SJCRH30 (cell line): ENCODE measurements around the gene CFL2. TPM values are rescaled to one million over a fixed set of nuclear protein-coding genes. Genes with fewer than 3 reads are reported as not detected.
"Not testable (repeated sequence)": the region's sequence is repeated elsewhere in the genome, so short reads cannot be mapped to it uniquely, and the experiment has no call there.

Experiments
- DNase-seq, 2 experiments: peaks; one replicate each; pipeline ENCODE4 v3.0.0-alpha.2; 2015 to 2020
- H3K27ac ChIP-seq: fragments of 250-450 bp; sonication (Bioruptor Pico); 2 replicates; pipeline ENCODE4 v1.5.1; 2020; ENCODE audit warnings: mild to moderate bottlenecking, moderate library complexity
- H3K27me3 ChIP-seq: fragments of 250-450 bp; sonication (Bioruptor Pico); 2 replicates; pipeline ENCODE4 v1.5.1; 2020; ENCODE audit warnings: mild to moderate bottlenecking, moderate library complexity
- H3K36me3 ChIP-seq: fragments of 250-450 bp; sonication (Bioruptor Pico); 2 replicates; pipeline ENCODE4 v1.5.1; 2020; ENCODE audit warnings: mild to moderate bottlenecking, moderate library complexity
- H3K4me1 ChIP-seq: fragments of 250-450 bp; sonication (Bioruptor Pico); 2 replicates; pipeline ENCODE4 v1.5.1; 2020; ENCODE audit warnings: mild to moderate bottlenecking, moderate library complexity
- H3K4me3 ChIP-seq: fragments of 250-450 bp; sonication (Bioruptor Pico); 2 replicates; pipeline ENCODE4 v1.5.1; 2020; ENCODE audit warnings: mild to moderate bottlenecking, moderate library complexity
- H3K9me3 ChIP-seq: fragments of 250-450 bp; sonication (Bioruptor Pico); replicated peaks from 2 replicates; pipeline ENCODE4 v1.5.1; 2020; ENCODE audit warnings: mild to moderate bottlenecking, moderate library complexity
- total RNA-seq: library from RNA; depleted of rRNA; stranded (reverse); fragments of >200 nt; shearing (Covaris generic); gene quantifications from 2 replicates; pipeline ENCODE4 v1.2.3, GENCODE V29; 2014; rRNA removed

CFL2 gene
- 197 and 233 TPM in 2 replicates for total RNA-seq

DNA sequence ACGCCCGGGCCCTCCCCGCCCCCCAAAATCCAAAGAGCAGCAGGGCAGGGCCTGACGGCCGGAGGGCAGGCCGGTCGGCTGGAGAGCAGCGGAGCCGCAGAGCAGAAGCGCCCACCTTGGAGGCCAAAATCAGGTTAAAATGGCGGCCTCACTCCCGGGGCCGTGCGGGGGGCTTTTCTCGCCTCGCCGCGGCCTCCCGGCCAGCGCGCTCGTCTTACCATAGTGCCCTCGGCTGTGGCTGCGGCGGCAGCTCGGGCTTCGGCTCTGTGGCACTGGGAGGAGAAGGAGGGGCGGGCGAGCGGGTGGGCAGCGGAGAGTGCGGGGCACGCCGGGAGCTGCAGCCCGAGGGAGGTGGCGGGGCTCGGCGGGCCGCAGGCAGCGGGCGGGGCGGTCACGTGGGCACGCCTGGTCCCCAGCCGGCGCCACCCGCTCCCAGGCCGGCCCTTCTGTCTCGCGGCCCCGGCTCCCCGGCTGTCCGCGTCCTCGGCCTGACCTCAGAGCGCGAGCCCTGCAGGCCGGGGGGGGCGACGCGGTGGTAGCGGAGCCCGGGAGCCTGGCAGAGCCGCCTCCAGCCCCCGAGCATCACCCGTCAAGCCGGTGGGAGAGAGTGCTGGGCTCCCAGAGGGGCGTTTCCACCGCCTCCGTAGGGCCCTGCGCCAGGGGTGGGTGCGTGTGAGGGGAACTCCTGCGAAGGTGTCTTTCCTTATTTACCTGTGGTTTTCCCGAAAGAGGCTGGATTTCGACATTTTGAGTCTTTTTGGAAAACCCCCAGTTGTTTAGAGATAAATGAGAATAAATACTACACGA, at the start of gene CFL2:
Gene CFL2, minus strand, starts transcription at position 274 of the 807 bp plus-strand sequence. Its CDS starts 53 bp downstream, at position 221.
- H3K27me3 ChIP-seq: no peaks in the 10 kb centered on the region
- peaks cover 33% of the 10 kb centered on the region for H3K4me1 ChIP-seq
- peaks cover 21% of the 10 kb centered on the region for H3K36me3 ChIP-seq
- peak within 1 kb of the TSS; percentile 84 for H3K27ac ChIP-seq
- H3K4me3 ChIP-seq: peak within 1 kb of the TSS; percentile 88
- peak; percentile 91 to 93 for DNase-seq
- H3K9me3 ChIP-seq: no peaks in the 10 kb centered on the region

DNA sequence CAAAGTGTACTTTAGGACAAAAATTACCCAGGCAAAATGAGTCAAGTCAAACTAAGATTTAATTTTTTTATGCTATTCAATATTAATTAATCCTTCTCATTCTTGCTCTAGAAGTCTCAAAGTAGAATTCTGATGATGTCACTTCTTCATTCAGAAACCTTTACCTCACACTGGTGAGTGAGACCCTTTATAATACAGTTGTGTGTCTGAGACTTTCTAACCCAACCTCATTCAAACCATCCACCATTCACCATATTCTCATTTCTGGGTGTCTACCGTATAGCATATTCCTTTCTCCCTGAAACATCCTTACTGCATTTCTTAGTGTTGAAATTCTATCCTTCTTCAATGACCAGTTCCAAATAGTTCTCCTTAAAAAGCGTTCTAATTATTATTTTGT, 40.8 kb upstream of the CFL2 start:
- Histone ChIP-seq H3K9me3 (no peaks in the 10 kb centered on the region), H3K27me3 (no peaks in the 10 kb centered on the region), H3K4me1 (no peaks in the 10 kb centered on the region), H3K4me3 (no peak overlapping the region), H3K36me3 (peaks cover 53% of the 10 kb centered on the region), H3K27ac (no peak overlapping the region)
- no peak for DNase-seq

DNA sequence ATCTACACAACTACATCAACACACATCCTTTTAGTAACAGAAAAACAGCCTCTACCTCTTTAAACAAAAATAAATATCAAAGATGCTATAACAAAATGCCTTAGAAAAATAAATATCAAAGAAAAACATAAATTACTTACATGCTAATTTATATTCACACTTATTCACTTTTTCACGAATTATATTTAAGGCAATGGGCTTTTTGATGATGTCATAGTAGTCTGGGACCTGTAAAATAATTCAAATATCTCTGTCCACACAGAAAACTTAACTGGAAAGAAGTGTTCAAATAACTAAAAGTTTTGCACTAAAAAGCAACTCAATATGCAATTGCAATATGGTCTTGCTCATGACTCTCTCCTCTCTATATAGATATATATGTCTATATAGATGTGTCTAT, 40.3 kb upstream of the CFL2 start:
- Histone ChIP-seq H3K27me3 (no peaks in the 10 kb centered on the region), H3K4me3 (no peak overlapping the region), H3K9me3 (no peaks in the 10 kb centered on the region), H3K36me3 (peaks cover 49% of the 10 kb centered on the region), H3K27ac (no peak overlapping the region), H3K4me1 (no peaks in the 10 kb centered on the region)
- DNase-seq: no peak

DNA sequence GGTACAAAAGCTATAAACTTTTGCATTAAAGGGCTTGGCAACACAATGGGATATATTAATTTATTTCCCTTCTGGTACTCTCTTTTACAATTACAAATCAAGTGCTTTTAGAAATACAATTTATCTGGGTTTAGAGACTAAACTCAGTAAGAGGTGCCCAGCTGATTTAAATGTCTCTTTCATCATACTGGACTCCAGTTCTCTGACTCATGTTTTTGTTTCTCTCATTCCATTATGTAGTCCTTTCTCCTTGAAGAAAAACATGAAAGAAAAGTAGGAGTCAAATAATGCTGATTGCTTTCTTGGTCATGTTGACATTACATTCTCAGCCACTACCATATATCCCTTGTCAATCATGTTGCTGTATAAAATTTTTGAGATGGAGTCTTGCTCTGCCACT, 36.3 kb upstream of the CFL2 start:
- Histone ChIP-seq H3K4me3 (no peak overlapping the region), H3K4me1 (no peaks in the 10 kb centered on the region), H3K27me3 (no peaks in the 10 kb centered on the region), H3K9me3 (no peaks in the 10 kb centered on the region), H3K27ac (no peak overlapping the region), H3K36me3 (peaks cover 25% of the 10 kb centered on the region)
- no peak for DNase-seq

DNA sequence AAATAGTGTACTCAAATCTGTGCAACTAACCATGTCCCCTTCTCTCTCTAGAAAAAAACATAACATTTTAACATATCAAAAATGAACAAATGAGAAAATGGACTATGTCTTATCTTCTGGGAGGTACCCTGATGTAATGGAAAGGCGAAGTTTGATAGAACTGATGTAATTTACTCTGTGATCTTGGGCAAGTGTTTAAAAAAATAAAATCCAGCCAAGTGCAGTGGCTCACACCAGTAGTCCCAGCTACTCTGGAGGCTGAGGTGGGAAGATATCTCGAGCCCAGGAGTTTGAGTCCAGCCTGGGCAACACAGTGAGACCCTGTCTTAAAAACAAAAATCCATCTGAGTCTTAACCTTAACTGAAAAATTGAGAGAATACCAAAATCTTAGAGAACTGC, 35.8 kb upstream of the CFL2 start:
- H3K4me1 ChIP-seq: no peaks in the 10 kb centered on the region
- peaks cover 25% of the 10 kb centered on the region for H3K36me3 ChIP-seq
- no peak overlapping the region for H3K4me3 ChIP-seq
- no peaks in the 10 kb centered on the region for H3K27me3 ChIP-seq
- no peaks in the 10 kb centered on the region for H3K9me3 ChIP-seq
- H3K27ac ChIP-seq: no peak overlapping the region
- no peak for DNase-seq

DNA sequence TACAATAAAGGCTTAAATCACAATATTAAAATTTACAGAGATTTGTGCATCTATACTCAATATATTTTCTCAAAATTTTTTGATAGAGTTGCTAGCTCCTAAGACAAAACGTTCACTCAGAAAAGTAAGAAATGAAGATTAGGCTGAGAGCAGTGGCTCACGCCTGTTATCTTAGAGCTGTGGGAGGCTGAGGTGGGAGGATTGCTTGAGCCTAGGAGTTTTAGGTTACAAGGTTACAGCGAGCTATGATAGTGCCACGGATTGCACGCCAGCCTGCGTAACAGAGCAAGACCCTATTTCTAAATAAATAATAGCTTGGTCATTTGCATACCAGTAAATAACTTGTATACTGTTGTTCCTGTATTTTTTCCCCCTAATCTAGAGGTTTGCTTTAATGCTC, 35.0 kb upstream of the CFL2 start:
- no peaks in the 10 kb centered on the region for H3K9me3 ChIP-seq
- H3K4me3 ChIP-seq: no peak overlapping the region
- H3K27ac ChIP-seq: no peak overlapping the region
- H3K4me1 ChIP-seq: no peaks in the 10 kb centered on the region
- H3K27me3 ChIP-seq: no peaks in the 10 kb centered on the region
- DNase-seq: no peak
- peaks cover 19% of the 10 kb centered on the region for H3K36me3 ChIP-seq

DNA sequence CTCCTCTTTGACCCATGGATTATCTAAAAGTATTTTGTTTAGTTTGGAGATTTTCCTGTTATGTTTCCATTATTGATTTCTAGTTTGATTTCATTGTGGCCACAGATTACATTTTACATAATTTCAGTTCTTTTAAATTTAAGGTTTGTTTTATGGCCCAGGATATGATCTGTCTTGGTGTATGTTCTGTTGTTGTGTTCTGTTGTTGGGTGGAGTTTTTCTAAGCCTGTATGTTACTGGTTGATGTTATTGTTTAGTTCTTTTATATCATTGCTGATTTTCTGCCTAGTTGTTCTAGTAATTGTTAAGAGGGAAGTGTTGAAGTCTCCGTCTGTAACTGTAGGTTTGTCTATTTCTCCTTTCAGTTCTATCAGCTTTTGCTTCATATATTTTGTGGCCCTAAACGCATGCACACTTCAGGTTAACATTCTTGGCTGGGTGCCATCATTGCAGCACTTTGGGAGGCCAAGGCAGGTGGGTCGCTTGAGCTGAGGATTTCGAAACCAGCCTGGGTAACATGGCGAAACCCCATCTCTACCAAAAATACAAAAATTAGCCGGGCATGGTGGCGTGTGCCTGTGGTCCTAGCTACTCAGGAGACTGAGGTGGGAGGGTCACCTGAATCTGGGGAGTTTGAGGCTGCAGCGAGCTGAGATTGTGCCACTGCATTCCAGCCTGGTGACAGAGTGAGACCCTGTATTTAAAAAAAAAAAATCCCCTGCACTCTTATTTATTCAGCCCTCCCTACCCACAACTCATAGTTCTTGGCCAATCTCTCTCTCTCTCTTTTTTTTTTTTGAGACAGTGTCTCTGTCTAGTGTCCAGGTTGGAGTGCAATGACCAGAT, 28.1 kb upstream of the CFL2 start:
- Histone ChIP-seq H3K27ac (no peak overlapping the region), H3K4me3 (no peak overlapping the region), H3K9me3 (no peaks in the 10 kb centered on the region), H3K36me3 (no peaks in the 10 kb centered on the region), H3K27me3 (no peaks in the 10 kb centered on the region), H3K4me1 (no peaks in the 10 kb centered on the region)
- DNase-seq: no peak

DNA sequence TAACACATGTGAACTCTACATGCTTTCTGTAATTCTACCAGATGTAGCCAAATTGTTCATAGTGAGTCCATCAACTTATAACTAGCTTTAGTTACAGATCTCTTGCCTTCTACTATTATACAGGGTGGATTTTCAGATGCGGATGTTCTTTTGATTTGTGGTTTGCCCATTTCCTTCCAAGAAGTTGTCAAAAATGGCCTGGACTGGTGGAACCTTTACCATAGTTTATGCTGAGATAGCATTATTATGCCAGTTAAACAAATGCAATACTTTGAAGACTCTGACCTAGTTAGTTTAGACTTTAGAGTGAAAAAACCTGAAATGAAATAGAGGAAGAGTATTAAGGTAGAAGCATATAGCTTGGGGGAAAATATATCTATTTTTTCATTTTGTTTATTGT, 27.4 kb upstream of the CFL2 start:
- DNase-seq: no peak
- Histone ChIP-seq H3K9me3 (no peaks in the 10 kb centered on the region), H3K27me3 (no peaks in the 10 kb centered on the region), H3K4me1 (no peaks in the 10 kb centered on the region), H3K36me3 (no peaks in the 10 kb centered on the region), H3K4me3 (no peak overlapping the region), H3K27ac (no peak overlapping the region)

DNA sequence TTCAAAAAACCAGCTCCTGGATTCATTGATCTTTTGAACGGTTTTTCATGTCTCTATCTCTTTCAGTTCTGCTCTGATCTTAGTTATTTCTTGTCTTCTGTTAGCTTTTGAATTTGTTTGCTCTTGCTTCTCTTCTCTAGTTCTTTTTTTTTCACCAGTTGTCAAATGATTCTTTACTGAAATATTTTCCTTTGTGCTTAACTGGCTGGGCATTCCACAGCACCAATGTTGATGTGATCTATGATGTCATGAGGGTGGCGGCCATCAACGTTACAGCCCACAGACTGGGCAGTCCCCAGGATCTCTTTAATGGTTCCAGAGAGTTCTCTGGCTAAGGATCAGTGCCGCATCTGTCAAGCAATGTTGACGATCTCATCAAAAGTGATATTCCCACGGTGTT, 25.7 kb upstream of the CFL2 start:
- H3K36me3 ChIP-seq, DNase-seq: not testable (repeated sequence)

DNA sequence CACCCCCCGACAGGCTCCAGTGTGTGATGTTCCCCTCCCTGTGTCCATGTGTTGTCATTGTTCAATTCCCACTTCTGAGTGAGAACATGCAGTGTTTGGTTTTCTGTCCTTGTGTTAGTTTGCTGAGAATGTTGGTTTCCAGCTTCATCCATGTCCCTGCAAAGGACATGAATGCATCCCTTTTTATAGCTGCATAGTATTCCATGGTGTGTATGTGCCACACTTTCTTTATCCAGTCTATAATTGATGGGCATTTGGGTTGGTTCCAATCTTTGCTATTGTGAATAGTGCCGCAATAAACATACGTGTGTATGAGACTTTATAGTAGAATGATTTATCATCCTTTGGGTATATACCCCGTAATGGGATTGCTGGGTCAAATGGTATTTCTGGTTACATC, 22.7 kb upstream of the CFL2 start:
- not testable (repeated sequence) for DNase-seq, H3K27ac ChIP-seq, H3K27me3 ChIP-seq, H3K36me3 ChIP-seq, H3K9me3 ChIP-seq, H3K4me3 ChIP-seq, H3K4me1 ChIP-seq

More for the DNA sequence above, 25.7 kb upstream of the CFL2 start:
- not testable (repeated sequence) for H3K27ac ChIP-seq, H3K27me3 ChIP-seq, H3K4me1 ChIP-seq, H3K9me3 ChIP-seq, H3K4me3 ChIP-seq

DNA sequence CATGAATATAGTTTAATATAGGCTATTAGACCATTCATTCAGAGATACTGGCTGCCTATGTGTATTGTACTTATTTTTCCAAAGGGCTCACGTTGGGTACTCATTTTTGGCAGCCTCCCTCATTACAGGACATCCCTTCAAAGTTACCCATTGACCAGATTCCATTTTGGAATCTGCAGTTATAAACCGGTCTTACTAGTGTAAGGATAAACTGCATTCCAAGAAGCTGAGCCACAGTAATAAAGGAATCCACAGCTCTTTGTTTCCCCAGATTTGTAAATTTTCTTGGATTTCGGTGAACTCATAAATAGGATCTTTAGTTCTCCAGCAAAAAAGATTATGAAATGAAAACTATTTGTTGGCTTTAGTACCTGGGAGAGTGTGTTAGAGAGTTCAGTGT, 18.9 kb upstream of the CFL2 start:
- 0 out of 2 replicates have a peak, but pooled peaks cover 2% of the 10 kb centered on the region for H3K9me3 ChIP-seq
- DNase-seq: no peak
- H3K27ac ChIP-seq: no peak overlapping the region

DNA sequence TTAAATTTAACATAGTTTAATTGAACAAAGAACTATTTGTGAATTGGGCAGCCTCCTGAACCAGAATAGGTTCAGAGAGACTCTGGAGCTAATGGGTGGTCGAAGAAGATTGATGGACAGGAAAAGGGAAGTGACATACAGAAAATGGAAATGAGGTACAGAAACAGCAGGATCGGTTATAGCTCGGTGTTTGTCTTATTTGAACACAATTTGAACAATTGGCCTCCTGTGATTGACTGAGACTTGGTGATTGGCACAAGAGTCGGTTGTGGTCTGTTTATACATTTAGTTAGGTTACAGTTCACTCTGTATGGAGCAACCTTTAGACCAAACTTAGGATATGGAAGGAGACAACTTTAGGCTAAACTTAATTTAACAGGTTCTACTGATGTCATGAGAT, 18.4 kb upstream of the CFL2 start:
- H3K36me3 ChIP-seq: no peaks in the 10 kb centered on the region
- H3K9me3 ChIP-seq: 0 out of 2 replicates have a peak, but pooled peaks cover 2% of the 10 kb centered on the region
- H3K27ac ChIP-seq: no peak overlapping the region
- H3K4me3 ChIP-seq: no peak overlapping the region
- H3K4me1 ChIP-seq: no peaks in the 10 kb centered on the region; the same call in 1 of the 2 replicates
- H3K27me3 ChIP-seq: no peaks in the 10 kb centered on the region
- no peak for DNase-seq

More for the DNA sequence above, 18.9 kb upstream of the CFL2 start:
- Histone ChIP-seq H3K27me3 (no peaks in the 10 kb centered on the region), H3K36me3 (no peaks in the 10 kb centered on the region), H3K4me1 (no peaks in the 10 kb centered on the region; the same call in 1 of the 2 replicates), H3K4me3 (no peak overlapping the region)

DNA sequence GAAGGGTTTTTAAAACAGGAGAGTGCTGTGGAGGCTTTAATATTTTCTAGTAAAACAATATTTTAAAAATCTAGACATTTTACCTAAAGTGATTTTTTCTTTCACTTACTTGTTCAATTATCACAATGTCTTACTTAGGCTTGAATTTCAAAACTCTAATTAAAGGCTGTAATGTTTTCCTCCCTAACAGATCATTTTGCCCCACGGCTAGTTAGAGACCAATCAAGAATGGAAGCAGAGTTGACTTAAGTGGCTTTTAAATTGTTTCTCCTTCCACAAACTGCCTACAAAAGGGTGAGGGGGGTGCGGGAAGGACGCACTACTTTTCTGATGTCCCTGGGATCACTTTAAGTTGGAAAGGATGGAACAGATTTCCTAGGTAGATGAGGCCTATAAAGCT, 9.5 kb upstream of the CFL2 start:
- Histone ChIP-seq H3K4me1 (no peaks in the 10 kb centered on the region), H3K4me3 (no peak overlapping the region), H3K9me3 (no peaks in the 10 kb centered on the region), H3K27ac (no peak overlapping the region), H3K27me3 (no peaks in the 10 kb centered on the region), H3K36me3 (no peaks in the 10 kb centered on the region)
- no peak for DNase-seq

DNA sequence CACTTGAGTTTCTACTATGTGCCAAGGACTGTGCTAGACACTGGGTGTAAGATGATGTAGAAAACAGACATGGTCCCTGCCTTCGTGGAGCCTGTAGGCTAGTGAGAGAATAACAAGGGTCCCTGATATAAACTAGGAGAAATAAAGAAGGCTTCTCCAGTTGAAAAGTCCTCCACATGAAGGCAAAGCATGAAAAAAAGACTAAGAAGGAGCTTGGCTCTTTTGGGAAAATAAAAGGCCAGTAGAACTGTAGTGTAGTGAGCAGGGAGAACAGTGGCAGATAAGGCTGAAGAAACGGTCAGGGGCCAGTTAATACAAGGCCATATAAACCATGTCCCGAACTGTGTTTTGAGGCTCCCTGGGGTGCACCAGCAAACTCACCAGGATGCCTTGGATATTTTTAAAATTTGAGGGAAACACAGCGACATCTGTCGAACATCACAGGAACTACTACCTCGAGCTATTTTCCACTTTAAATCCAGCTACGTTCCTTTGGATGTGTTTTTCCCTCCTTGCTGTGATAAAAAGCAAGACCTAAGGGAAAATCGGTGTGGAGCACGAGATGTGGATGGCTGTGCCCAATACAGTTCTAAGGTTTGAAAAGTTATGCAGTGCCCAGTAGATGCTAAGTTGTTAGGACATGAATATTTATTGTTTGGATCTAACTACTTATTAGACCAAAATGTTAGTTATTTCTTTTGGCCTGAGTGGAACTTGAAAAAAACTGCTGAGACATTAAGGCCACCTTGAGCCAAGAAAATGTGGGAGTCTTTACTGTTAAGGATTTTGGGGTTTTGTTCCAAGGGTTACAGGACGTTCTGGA, 8.5 kb upstream of the CFL2 start:
- no peak overlapping the region for H3K27ac ChIP-seq
- peak; percentile 50 to 84 for DNase-seq
- no peaks in the 10 kb centered on the region for H3K4me1 ChIP-seq
- H3K9me3 ChIP-seq: no peaks in the 10 kb centered on the region
- H3K4me3 ChIP-seq: no peak overlapping the region
- H3K27me3 ChIP-seq: no peaks in the 10 kb centered on the region
- H3K36me3 ChIP-seq: no peaks in the 10 kb centered on the region
